Skin of body (tissue), 2 donors: ENCODE data around the gene NHSL1. TPM values are rescaled to one million over a fixed set of nuclear protein-coding genes. Genes with fewer than 3 reads are reported as not detected.
A peak's percentile ranks its signal among the peaks of the same experiment; 100 is the strongest.

Source experiments
- DNase-seq: peaks from one replicate; lab custom pipeline; 2025; lab: John Stamatoyannopoulos, UW
- total RNA-seq: library from RNA; depleted of rRNA; stranded (reverse); fragments of >200 nt; gene quantifications from one replicate; pipeline ENCODE4 v1.2.3, GENCODE V29; 2014

The NHSL1 gene, protein sequence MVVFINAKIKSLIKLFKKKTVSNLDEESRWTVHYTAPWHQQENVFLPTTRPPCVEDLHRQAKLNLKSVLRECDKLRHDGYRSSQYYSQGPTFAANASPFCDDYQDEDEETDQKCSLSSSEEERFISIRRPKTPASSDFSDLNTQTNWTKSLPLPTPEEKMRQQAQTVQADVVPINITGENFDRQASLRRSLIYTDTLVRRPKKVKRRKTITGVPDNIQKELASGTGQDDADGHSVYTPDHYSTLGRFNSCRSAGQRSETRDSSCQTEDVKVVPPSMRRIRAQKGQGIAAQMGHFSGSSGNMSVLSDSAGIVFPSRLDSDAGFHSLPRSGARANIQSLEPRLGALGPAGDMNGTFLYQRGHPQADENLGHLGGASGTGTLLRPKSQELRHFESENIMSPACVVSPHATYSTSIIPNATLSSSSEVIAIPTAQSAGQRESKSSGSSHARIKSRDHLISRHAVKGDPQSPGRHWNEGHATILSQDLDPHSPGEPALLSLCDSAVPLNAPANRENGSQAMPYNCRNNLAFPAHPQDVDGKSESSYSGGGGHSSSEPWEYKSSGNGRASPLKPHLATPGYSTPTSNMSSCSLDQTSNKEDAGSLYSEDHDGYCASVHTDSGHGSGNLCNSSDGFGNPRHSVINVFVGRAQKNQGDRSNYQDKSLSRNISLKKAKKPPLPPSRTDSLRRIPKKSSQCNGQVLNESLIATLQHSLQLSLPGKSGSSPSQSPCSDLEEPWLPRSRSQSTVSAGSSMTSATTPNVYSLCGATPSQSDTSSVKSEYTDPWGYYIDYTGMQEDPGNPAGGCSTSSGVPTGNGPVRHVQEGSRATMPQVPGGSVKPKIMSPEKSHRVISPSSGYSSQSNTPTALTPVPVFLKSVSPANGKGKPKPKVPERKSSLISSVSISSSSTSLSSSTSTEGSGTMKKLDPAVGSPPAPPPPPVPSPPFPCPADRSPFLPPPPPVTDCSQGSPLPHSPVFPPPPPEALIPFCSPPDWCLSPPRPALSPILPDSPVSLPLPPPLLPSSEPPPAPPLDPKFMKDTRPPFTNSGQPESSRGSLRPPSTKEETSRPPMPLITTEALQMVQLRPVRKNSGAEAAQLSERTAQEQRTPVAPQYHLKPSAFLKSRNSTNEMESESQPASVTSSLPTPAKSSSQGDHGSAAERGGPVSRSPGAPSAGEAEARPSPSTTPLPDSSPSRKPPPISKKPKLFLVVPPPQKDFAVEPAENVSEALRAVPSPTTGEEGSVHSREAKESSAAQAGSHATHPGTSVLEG (N-terminal part only)
- 21.6 TPM for total RNA-seq

DNA sequence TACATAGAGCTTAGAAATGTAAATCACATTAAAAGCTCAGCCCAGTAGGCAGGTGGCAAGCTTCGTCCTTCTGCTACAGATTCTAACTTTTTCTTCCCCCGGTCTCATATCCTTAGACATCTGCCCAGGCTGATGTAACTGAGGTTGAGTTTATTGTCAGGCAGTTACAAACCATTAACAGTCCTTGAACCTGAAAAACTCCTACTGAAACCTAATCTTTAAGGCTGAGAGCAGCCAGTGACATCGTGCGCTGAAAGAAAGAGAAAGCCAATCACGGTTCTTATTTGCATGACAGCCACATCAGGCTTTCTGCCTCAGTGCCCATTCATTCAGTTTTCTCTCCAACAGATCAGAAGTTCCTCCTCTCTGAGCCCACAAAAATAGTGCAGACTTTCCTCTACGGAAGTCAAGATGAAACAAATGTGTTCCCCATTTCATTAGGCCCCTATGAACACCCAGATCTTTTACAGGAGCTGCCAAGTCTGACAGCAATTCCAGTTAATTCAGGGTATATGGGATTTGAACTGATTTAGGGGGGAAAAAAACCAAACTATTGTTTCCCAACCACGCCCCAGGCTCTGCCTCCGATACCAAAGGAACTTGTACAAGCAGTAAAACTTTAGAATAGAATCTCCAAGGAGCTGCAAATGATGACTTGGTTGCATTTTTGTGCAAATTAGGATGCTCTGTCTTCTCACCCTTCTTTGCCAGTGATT is at the start of gene NHSL1:
NHSL1 (minus strand) TSS at position 192 of the 716 bp plus-strand sequence. CDS start 204 bp downstream, outside the sequence.
- DNase-seq, result no peak

DNA sequence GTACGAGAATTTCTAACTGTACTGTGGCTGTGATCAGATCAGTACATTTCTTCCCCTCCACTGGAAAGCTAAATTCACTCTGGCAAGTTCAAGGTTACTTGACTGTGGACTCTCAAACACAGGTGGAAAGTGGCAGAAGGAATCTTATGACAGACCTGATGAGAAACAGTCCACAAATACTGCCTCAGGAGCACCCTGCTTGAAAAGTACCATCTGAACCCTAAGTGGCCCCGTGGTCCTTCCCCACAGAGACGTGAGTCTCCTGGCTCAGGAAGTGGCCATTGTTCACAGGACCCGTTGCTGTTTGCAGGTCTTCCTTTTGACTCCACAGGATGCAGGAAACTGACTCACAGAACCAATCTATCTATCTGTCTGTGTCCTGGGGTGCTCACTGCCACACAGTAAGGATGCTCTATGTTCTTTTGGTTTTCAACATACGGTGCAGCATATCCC is 47.5 kb upstream of the NHSL1 start:
- DNase-seq, result no peak

DNA sequence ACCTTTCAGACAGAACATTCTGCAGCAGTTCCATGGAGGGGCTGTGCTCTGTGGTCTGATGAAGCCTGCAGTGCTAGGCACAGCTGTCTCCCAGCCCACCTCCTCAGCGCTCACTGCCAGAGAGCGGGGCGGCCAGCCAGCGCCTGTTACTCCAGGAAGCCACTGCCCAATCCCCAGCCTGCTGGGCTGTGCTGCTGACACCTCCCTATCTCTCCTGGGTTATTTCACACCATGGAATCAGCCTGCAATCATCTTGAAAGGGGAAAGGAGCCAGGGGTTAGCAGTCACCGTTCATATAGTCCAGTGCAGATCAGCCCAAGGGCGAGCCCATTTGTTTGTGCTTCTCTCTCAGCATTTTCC is 46.3 kb upstream of the NHSL1 start:
- peak; percentile 76 for DNase-seq

DNA sequence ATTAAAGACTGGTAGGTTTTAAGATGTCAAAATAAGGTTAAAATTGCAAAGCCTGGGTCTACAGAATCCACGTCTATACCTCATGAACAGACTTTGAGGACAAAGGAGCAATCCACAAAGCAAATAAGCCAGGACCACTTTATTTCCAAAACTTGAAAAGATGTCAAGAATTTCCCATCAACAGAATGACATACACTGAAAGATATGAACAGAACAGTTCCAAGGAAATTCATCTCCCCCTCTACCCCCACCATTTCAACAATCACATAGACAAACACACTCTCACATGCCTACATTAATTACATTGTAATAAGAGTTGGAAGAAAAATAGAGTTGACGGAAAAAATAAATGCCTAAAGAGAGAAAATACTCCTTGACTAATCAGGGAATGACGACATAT is 45.2 kb upstream of the NHSL1 start:
- DNase-seq, result peak; percentile 52

DNA sequence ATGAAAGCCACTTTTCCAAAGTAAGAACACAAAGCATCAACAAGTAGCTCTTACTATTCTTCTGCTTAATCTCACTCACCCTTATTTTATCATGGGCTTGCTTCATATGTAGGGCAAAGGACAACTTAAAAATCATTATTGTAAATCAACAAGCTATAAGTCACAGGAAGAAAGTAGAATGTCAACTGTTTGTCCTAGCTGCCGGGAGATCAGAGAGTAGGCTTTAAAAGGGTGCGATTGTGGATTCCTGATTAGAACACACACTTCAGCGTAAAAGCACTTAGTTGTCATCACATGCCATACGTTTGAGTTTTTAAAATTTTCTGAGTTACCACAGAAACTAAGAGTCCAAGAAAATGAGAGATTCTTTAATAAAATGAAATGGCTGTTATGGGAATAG is 44.4 kb upstream of the NHSL1 start:
- DNase-seq, result peak; percentile 50

DNA sequence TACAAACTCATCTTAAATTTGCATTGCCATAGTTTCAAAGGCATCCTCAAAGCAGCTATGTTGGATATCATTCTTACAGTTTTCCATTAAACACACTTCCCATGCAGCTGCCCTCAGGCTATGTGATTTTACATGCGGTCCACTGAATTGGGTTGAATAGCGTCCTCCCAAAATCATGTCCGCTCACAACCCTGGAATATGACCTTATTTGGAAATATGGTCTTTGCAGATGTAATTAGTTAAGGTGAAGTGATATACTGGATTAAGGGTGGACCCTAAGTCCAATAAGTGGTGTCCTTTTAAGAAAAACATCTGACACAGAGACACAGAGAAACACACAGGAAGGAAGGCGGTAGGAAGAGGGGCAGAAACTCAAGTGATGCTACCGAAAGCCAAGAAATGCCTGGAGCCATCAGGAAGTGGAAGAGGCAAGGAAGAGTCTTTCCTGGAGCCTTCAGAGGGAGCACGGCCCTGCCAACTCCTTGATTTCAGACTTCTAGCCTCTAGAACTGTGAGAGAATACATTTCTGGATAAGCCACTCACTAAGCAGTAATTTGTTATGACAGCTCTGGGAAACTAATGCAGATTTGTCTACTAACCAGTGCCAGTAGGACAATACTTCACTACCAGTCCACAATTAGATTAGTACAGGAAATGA is 42.7 kb upstream of the NHSL1 start:
- no peak for DNase-seq

DNA sequence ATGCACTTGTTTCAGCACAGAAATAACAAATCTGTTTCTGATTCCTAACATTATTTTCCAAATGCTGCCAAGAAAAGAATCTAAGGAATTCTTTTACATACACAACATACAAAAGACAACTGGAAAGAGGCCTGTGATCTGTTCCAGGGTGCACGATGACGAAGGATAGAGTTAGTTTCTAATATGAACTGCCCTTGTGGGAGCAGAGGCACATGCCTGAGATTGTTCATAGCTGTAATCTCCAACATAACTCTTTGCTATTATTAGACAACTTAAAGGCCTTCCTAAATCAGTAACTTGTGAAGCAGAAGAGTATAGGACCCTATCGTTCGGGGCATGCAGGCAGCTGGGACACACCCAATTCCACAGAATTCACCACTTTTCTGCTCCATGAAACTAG is 41.2 kb upstream of the NHSL1 start:
- DNase-seq, result peak; percentile 92

DNA sequence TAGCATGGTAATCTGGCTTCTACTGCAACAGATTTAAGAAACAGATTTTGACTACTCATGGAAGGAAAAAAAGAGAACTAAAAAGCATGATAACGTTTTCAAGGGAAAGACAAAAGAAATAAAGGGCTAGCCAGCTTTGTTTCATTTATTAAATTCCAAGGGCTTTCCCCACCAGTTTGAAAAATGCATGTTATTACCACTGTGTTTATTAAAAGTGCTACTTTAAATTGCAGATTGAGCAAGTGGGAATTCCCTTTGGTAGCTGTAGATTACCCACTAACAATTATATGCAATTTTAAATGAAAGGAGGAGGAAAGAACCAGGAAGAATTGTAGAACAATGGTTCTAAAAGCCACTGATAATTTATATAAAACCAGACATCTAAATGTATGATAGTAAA is 40.6 kb upstream of the NHSL1 start:
- DNase-seq, result no peak

DNA sequence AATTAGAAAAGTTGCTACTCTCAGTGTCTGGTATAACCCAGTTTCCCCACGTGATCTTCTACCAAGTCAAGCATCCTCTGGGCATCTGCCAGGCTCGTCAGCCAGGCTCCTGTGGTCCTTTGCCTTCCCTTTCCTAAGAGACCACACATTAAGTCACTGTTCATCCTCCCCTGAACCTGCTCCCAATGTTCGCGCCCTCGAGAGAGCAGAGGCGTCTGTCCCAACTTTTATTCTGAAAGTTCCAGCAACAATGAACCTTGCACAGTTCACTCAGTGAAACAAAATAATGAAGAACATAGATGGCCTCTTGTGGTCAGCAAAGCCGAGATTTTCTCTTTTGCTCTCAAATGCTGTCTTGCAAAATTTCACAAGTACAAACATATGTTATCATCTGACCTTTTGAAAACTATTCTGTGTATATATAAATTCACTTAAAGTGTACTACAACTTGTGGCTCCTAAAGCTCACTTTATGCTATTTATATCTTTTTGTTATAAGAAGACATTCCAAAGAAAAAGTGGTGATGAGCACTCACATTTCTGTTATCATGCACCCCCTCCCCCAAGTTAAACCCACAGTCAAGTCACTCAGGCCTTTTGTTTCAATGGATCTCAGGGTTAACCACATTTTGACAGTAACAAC is 39.2 kb upstream of the NHSL1 start:
- DNase-seq, result peak; percentile 61

DNA sequence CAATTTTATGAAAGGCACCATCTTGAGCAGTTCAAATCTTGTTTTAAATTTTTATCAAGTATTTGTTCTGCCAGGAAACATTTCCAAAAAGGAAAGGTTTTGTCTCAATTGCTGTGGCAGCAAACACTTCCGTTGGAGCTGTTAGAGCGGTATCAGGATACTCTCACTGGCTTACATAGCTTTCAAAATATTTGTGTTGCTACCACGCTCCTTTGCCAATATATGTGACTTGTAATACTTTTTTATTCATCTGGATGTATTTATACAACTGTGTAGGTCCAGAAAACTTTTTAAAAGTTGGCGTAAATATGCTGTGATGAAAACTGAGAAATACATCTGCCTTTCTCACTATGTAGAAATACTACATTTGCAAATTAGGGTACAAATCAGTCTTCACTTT is 37.8 kb upstream of the NHSL1 start:
- DNase-seq, result peak; percentile 93

DNA sequence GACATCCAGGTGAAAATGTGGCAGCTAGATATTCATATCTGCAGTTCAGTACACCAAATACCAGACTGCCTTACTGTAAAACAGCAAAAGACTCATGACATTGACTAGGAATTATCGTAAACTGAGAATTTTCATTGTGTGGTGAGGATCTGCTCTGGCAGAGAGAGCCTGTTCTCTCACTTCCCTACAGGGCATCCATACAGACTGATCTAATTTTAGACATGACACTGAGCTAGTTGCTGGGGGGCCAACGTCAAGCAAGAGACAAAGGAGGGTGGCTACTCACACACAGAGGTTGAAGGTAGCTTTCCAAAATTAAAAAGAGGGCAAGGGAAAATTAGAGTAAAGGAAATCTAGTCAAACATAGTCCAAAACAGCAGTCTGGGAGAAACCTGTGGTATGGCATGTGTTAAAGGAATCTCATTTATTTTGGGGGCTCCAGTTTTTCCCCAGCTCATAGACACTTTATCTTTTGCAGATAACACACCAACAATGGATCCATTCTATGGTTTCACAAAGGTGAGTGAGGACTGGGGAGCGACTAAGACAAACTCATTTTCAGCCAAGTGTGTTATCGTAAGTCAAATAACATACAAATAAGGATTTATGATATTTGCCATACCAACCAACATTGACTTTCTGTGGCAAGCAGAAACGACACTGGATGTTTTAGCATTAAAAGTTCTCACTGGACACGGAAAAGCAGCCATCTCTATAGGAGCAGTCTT is 36.6 kb upstream of the NHSL1 start:
- no peak for DNase-seq

DNA sequence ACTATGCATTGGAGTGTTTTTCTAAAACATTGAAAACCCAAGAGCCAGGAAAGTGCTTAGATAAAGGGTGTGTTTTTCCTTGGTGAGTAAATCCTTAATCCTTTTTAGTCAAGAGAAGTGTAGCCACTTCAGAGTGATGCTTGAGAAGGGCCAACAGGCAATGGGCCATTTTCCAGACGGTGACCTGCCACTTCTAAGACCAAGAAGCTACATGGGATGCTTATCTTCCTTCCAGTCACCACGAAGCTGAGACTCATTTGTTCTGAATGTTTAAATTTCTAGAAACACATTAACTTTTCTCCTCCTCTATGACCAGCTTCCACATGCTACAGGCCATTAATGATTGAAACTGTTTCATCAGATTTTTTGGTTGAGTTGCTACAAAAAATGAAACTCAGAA is 34.4 kb upstream of the NHSL1 start:
- no peak for DNase-seq

DNA sequence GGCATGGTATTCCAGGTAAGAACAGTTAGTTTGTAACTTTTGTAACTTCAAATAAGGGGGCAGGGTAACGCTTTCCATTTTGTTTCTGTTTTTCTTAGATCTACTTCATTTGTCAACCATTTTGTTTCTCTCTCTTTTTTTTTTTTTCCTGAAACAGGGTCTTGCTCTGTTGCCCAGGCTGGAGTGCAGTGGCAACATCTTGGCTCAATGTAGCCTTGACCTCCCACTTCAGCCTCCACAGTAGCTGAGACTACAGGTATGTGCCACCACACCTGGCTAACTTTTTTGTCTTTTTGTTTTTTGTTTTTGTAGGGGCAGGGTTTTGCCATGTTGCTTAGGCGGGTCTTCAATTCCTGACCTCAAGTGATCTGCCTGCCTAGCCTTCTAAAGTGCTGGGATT is 32.1 kb upstream of the NHSL1 start:
- no peak for DNase-seq

DNA sequence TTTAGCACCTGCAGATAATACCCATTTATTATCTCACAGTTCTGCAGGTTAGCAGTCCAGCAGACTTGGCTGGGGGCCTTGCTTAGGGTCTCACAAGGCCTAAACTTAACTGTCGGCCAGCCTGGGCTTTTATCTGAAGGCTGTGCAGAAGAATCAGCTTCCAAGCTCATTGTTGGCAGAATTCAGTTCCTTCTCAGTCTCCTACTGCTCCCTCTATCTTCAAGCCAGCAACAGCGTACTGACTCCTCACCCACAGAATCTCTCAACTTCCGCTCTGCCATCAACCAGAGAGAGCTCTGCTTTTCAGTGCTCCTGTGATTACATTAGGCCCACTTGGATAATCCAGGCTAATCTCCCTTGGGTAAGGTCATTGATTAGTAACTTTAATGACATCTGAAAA is 30.2 kb upstream of the NHSL1 start:
- no peak for DNase-seq

DNA sequence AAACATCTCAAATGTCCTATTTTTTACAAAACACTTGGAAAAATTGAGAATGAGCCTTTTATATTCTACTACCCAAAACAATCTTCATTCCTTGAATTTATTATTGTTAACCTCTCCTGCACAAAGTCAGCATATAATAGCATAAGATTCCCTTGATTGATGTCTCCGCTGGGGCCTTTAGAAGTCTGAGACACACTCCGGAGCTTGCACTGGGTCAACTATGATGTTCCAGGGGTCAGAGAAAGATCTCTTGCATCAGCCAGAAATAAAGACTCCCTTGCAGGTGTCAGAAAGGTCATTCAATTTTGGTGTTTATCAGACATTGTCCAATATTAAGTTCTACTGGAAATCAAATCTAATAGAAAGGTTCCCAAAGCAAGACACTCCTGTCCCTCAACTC is 29.7 kb upstream of the NHSL1 start:
- no peak for DNase-seq

DNA sequence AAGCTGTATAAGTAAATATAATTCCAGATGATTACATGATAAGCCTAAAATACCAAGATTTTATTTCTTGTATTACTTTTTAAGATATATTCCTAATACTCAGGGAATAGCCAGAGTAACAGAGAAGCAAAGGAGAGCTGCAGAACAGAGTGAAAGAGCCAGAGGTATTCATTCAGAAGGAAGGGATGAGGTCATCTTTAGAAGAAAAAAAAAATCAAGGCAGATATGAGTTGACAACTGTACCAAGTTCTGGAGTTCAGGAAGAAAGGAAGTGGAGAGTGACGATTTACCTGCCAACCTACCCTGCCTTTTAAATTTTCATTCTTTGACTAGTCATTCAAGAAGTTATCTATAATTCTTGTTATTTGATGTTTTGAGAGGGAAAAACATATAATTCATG is 28.8 kb upstream of the NHSL1 start:
- no peak for DNase-seq

DNA sequence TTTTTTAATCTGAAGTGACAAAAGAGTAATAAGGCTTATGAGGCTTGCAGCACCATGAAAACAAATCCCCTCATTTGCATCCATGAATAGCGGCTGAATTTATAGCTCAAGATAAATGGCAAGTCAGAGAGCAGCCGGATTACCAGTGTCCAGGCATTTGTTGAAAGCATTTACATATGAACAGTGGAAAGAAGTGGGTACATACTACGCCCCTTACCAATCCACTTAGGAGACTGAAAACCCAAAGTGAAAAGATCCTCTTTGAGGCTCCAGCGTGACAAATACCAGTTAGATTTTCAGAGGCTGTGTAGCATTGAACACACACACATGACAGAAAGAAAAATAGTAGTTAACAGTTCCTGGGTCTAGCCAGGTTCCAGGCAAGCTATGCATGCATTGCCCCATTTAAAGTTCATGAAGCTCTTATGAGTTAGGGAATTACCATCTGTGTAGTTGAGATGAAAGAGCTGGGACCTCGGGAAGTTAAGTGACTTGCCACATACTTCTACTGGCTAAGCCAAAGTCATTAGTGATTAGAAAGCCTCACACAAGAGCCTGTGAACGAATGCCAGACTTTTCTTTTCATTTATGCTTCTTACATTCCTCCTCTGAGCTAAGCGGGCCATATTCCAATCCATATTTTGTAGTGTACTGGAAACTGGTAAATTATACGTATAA is 28.3 kb upstream of the NHSL1 start:
- DNase-seq, result peak; percentile 33

DNA sequence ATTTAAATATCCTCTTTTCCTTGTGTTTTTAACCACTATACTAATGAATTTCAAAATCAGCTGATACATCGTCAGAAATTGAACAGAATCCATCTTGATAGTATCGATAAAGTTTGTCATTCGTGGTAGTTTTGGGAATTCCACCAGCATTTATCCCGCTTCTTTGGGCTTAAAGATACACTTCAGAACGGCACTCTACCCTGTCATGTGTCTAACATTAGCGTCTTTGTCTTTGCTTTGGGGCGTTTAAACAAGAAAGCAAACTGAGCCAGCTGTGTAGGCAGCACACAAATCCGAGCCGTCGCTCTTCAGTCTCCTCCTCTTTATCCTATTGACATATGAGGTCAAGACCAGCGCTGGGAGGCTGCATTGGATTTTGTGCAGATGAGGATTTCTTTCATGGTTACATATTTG is 27.5 kb upstream of the NHSL1 start:
- DNase-seq, result peak; percentile 60

DNA sequence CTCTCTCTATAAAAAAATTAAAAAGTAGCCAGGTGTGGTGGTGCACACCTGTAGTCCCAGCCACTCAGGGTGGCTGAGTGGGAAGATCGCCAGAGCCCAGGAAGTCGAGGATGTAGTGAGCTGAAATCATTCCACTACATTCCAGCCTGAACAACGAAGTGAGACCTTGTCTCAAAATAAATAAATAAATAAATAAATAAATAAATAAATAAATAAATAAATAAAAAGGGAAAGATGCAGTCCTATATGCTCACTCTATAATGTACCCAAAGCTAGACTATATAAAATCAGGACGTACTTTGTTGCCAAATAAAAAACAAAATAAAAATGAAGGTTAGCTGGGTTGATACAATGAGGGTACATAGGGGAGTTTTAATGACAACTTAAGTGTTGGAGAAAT is 26.1 kb upstream of the NHSL1 start:
- no peak for DNase-seq
